Tibial nerve (tissue), 3 donors: Measurements from ENCODE around the gene SMIM14.

Experiments
- CTCF ChIP-seq, 5 experiments: fragments of 200-600 bp in 3 of 5; fragments of 450-650 bp in 2 of 5; sonication (generic) in 3 of 5; IDR thresholded peaks; one replicate each; pipeline ENCODE4 v1.5.1; 2016 to 2019; ENCODE audit warnings: antibody characterized with exemption in 5 of 5, mild to moderate bottlenecking in 3 of 5, moderate library complexity in 2 of 5
- POLR2A ChIP-seq, 2 donors: fragments of 450-650 bp; IDR thresholded peaks; one replicate each; pipeline ENCODE4 v1.6.1; 2017; ENCODE audit warnings: antibody characterized with exemption in 2 of 2, mild to moderate bottlenecking in 2 of 2, moderate library complexity in 2 of 2

DNA sequence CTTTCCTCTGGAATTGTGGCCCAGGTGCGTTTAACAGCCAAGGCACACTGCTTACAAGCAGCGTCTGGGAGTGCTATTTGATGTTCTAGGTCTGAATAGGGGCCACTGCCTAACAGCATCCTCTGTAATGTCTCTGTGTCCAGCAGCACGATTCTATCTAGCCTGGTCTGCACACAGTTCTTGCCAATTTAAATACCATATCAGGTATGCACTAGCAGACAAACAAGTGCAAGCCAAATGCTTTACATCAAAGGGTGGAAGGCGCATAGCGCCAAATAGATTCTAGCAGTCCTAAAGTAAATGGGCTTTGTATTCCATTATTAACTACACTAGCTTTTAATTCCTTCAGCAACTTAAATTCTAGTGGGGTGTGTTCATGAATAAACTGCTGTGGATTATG lies 95.6 kb downstream of the SMIM14 start:
- TF ChIP-seq CTCF (IDR thresholded peaks at IDR 0.05) (no peak), POLR2A (IDR thresholded peaks at IDR 0.05) (no peak)
